ENCODE measurements around the gene FCN3.

Gene FCN3

GRCh38 chr1:27366411-27367159 is 8.0 kb downstream of the FCN3 start, which contains the start of gene MAP3K6:
Gene MAP3K6 (minus strand): TSS chr1:27366961. CDS start chr1:27366597, 364 bp downstream.
- peak within 1 kb of the TSS; percentile 56 for H3K4me3 ChIP-seq (ENCODE audit: low read depth, low read length)
- DNase-seq (ENCODE audit: low read depth), result peak; percentile 66
- peak; percentile 71 for TF ChIP-seq CTCF (IDR thresholded peaks at IDR 0.05; ENCODE audit: control insufficient read depth, extremely low read depth, insufficient read depth)

GRCh38 chr1:27366113-27366410 is 8.6 kb downstream of the FCN3 start:
- TF ChIP-seq CTCF (IDR thresholded peaks at IDR 0.05; ENCODE audit: control insufficient read depth, extremely low read depth, insufficient read depth), result no peak
- DNase-seq (ENCODE audit: low read depth), result no peak
- peak overlapping the region; percentile 56 for H3K4me3 ChIP-seq (ENCODE audit: low read depth, low read length)

GRCh38 chr1:27365372-27366112 is 9.1 kb downstream of the FCN3 start:
- DNase-seq (ENCODE audit: low read depth), result peak; percentile 43
- peak overlapping the region; percentile 56 for H3K4me3 ChIP-seq (ENCODE audit: low read depth, low read length)
- TF ChIP-seq CTCF (IDR thresholded peaks at IDR 0.05; ENCODE audit: control insufficient read depth, extremely low read depth, insufficient read depth), result no peak

GRCh38 chr1:27364696-27365371 is 9.8 kb downstream of the FCN3 start:
- no peak for TF ChIP-seq CTCF (IDR thresholded peaks at IDR 0.05; ENCODE audit: control insufficient read depth, extremely low read depth, insufficient read depth)
- DNase-seq (ENCODE audit: low read depth), result no peak
- H3K4me3 ChIP-seq (ENCODE audit: low read depth, low read length), result peak overlapping the region; percentile 31

- TF ChIP-seq CTCF (IDR thresholded peaks at IDR 0.05; ENCODE audit: control insufficient read depth, extremely low read depth, insufficient read depth), result no peak
- DNase-seq (ENCODE audit: low read depth), result no peak
- no peak overlapping the region for H3K4me3 ChIP-seq (ENCODE audit: low read depth, low read length)
These were observed 10.6 kb downstream of the FCN3 start for GRCh38 chr1:27363766-27364695.

GRCh38 chr1:27361553-27361952 is 13.1 kb downstream of the FCN3 start:
- H3K4me3 ChIP-seq (ENCODE audit: low read depth, low read length), result no peak overlapping the region
- no peak for DNase-seq (ENCODE audit: low read depth)
- TF ChIP-seq CTCF (IDR thresholded peaks at IDR 0.05; ENCODE audit: control insufficient read depth, extremely low read depth, insufficient read depth), result no peak
